GM23338 (cell line): ENCODE data around the gene CASQ1. TPM values are rescaled to one million over a fixed set of nuclear protein-coding genes. Genes with fewer than 3 reads are reported as not detected.

Experiments used
- ATAC-seq: fragments of 200-7000 bp; cut with Tn5 transposase; 3 replicates; pipeline ENCODE4 v1.9.1; 2020
- DNase-seq: peaks from one replicate; pipeline ENCODE4 v3.0.0-alpha.2; 2015; ENCODE audit warnings: low spot score
- H2AFZ ChIP-seq: fragments of 200-600 bp; sonication (generic); 2 replicates; pipeline ENCODE4 v1.8.0; 2016; ENCODE audit warnings: antibody characterized with exemption, mild to moderate bottlenecking, moderate library complexity
- H3F3A ChIP-seq: fragments of 200-600 bp; sonication (generic); replicated peaks from 2 replicates; pipeline ENCODE4 v1.8.0; 2017; ENCODE audit warnings: antibody characterized with exemption, mixed run types, low read depth
- H3K27ac ChIP-seq: fragments of 200-600 bp; sonication (generic); 2 replicates; pipeline ENCODE4 v1.6.1; 2016; ENCODE audit warnings: low read depth
- H3K27me3 ChIP-seq: fragments of 200-600 bp; sonication (generic); 2 replicates; pipeline ENCODE4 v1.8.0; 2016; ENCODE audit warnings: mild to moderate bottlenecking, mixed run types, moderate library complexity; ENCODE audit not compliant: insufficient read depth
- H3K36me3 ChIP-seq: fragments of 200-600 bp; sonication (generic); 2 replicates; pipeline ENCODE4 v1.8.0; 2016; ENCODE audit warnings: mild to moderate bottlenecking; ENCODE audit not compliant: insufficient read depth
- H3K4me1 ChIP-seq: fragments of 200-600 bp; sonication (generic); 2 replicates; pipeline ENCODE4 v1.8.0; 2016; ENCODE audit warnings: mild to moderate bottlenecking, moderate library complexity; ENCODE audit not compliant: insufficient read depth
- H3K4me2 ChIP-seq: fragments of 200-600 bp; sonication (generic); 2 replicates; pipeline ENCODE4 v1.7.1; 2017; ENCODE audit warnings: mixed run types
- H3K4me3 ChIP-seq: fragments of 200-600 bp; sonication (generic); 2 replicates; pipeline ENCODE4 v1.6.1; 2016; ENCODE audit warnings: mixed run types
- H3K79me2 ChIP-seq: fragments of 200-600 bp; sonication (generic); replicated peaks from 2 replicates; pipeline ENCODE4 v1.8.0; 2017; ENCODE audit warnings: mild to moderate bottlenecking; ENCODE audit not compliant: insufficient read depth
- H3K9me2 ChIP-seq: fragments of 200-600 bp; sonication (generic); 2 replicates; pipeline ENCODE4 v1.8.0; 2017; ENCODE audit not compliant: insufficient read depth
- H4K20me1 ChIP-seq: fragments of 200-600 bp; sonication (generic); replicated peaks from 2 replicates; pipeline ENCODE4 v1.8.0; 2017; ENCODE audit warnings: mild to moderate bottlenecking; ENCODE audit not compliant: insufficient read depth
- H3K27ac Mint-ChIP-seq: 2 replicates; pipeline ENCODE4 v1.8.0; 2020; ENCODE audit warnings: inconsistent platforms, mild to moderate bottlenecking, moderate library complexity, mixed read lengths
- H3K27me3 Mint-ChIP-seq: 3 replicates; pipeline ENCODE4 v1.8.0; 2022; ENCODE audit warnings: low read depth, mild to moderate bottlenecking, moderate library complexity, mixed read lengths, inconsistent platforms; ENCODE audit not compliant: insufficient read depth, poor library complexity
- H3K36me3 Mint-ChIP-seq: 3 replicates; pipeline ENCODE4 v1.8.0; 2021; ENCODE audit warnings: low read depth, mild to moderate bottlenecking, inconsistent platforms, moderate library complexity, mixed read lengths
- H3K4me1 Mint-ChIP-seq: 3 replicates; pipeline ENCODE4 v1.8.0; 2020; ENCODE audit warnings: mild to moderate bottlenecking, inconsistent platforms, mixed read lengths
- H3K4me3 Mint-ChIP-seq: 3 replicates; pipeline ENCODE4 v1.8.0; 2021; ENCODE audit warnings: moderate library complexity, mild to moderate bottlenecking, inconsistent platforms, mixed read lengths
- H3K9me3 Mint-ChIP-seq: 3 replicates; pipeline ENCODE4 v1.8.0; 2020; ENCODE audit warnings: moderate library complexity, mild to moderate bottlenecking, inconsistent platforms, mixed read lengths
- CREB1 ChIP-seq: fragments of 250-450 bp; sonication (Bioruptor Pico); IDR thresholded peaks from 2 replicates; pipeline ENCODE4 v1.5.0; 2020; ENCODE audit warnings: low read depth, mild to moderate bottlenecking, moderate library complexity
- EZH2 ChIP-seq: fragments of 200-600 bp; sonication (generic); IDR thresholded peaks from one replicate; pipeline ENCODE4 v1.8.0; 2017; ENCODE audit warnings: antibody characterized with exemption, mild to moderate bottlenecking, low read depth; ENCODE audit not compliant: unreplicated experiment
- EZH2phosphoT487 ChIP-seq: fragments of 200-600 bp; sonication (generic); IDR thresholded peaks from one replicate; pipeline ENCODE4 v1.8.1; 2018; ENCODE audit warnings: antibody characterized with exemption; ENCODE audit not compliant: unreplicated experiment
- JUNB ChIP-seq: IDR thresholded peaks from one replicate; pipeline ENCODE4 v1.6.1; 2016; ENCODE audit warnings: antibody characterized with exemption; ENCODE audit not compliant: unreplicated experiment
- NANOG ChIP-seq: IDR thresholded peaks from 2 replicates; pipeline ENCODE4 v1.6.1; 2016; ENCODE audit warnings: antibody characterized with exemption, borderline replicate concordance
- POLR2AphosphoS5 ChIP-seq: IDR thresholded peaks from 2 replicates; pipeline ENCODE4 v1.6.1; 2016; ENCODE audit warnings: antibody characterized with exemption, low read depth
- STAT1 ChIP-seq: IDR thresholded peaks from one replicate; pipeline ENCODE4 v1.6.1; 2016; ENCODE audit warnings: antibody characterized with exemption; ENCODE audit not compliant: unreplicated experiment
- ZNF114 ChIP-seq: fragments of 250-450 bp; sonication (Bioruptor Pico); IDR thresholded peaks from 2 replicates; pipeline ENCODE4 v1.5.0; 2020; ENCODE audit warnings: mild to moderate bottlenecking, moderate library complexity
- ZNF331 ChIP-seq: fragments of 250-450 bp; sonication (Bioruptor Pico); IDR thresholded peaks from 2 replicates; pipeline ENCODE4 v1.5.0; 2020; ENCODE audit warnings: low read depth, mild to moderate bottlenecking, moderate library complexity
- ZNF462 ChIP-seq: fragments of 250-450 bp; sonication (Bioruptor Pico); IDR thresholded peaks from 2 replicates; pipeline ENCODE4 v1.5.0; 2020; ENCODE audit warnings: mild to moderate bottlenecking, moderate library complexity
- polyA plus RNA-seq: library from polyadenylated mRNA; unstranded; fragments of >200 nt; fragmentation: Nextera tagmentation; extraction: Ambion mirVana; gene quantifications from 2 replicates; pipeline ENCODE4 v1.2.1, GENCODE V29; 2016
- total RNA-seq: library from RNA; depleted of rRNA; stranded (reverse); fragments of >200 nt; shearing (Covaris generic); gene quantifications from 2 replicates; pipeline ENCODE4 v1.2.3, GENCODE V29; 2014
- TF ChIP-seq, protein P1 (sequence below): IDR thresholded peaks from 2 replicates; pipeline ENCODE4 v1.6.1; 2016; ENCODE audit warnings: antibody characterized with exemption
- TF ChIP-seq, protein P2 (sequence below): IDR thresholded peaks from one replicate; pipeline ENCODE4 v1.6.1; 2018; ENCODE audit warnings: antibody characterized with exemption; ENCODE audit not compliant: unreplicated experiment
- TF ChIP-seq, protein P3 (sequence below), 2 experiments: fragments of 200-600 bp in 1 of 2; sonication (generic) in 1 of 2; conservative IDR thresholded peaks; 2 replicates each; pipeline versions ENCODE4 v1.5.1 to v1.6.1; 2016 to 2017; ENCODE audit warnings: antibody characterized with exemption in 2 of 2, low read depth in 2 of 2, mild to moderate bottlenecking in 2 of 2, moderate library complexity in 1 of 2

CASQ1 gene
- total and polyA plus RNA-seq, 2 experiments from 2014 or later: 1.1 to 2.8 TPM

DNA sequence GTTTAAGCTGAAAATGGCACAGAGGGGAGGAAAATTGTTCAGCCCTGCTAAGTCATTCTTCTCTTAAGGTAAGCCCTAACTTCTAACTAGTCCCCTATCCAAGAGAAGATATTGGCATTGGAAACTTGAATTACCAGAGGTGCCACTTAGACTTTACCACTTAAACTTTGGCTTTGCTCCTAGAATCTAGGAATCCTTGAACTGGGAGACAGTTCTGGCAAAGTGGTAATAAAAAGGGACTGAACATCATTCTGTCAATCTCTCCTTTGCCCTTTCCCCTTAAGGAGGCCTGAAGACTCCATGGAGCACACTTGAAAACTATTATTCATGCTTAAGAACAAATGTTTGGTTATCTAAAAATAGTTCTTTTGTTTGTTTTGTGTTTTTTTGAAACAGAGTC, 30.5 kb upstream of the CASQ1 start:
- DNase-seq (no peak), ATAC-seq (no peak)
- no peaks in the 10 kb centered on the region for H4K20me1 ChIP-seq
- no peak for TF ChIP-seq POLR2AphosphoS5
- no peak for TF ChIP-seq ZNF462 (CRISPR knock-in tag)
- no peak for TF ChIP-seq EZH2
- TF ChIP-seq STAT1: no peak
- no peak for TF ChIP-seq EZH2phosphoT487
- TF ChIP-seq NANOG: no peak
- no peak for TF ChIP-seq ZNF331 (CRISPR knock-in tag)
- TF ChIP-seq, protein P1, sequence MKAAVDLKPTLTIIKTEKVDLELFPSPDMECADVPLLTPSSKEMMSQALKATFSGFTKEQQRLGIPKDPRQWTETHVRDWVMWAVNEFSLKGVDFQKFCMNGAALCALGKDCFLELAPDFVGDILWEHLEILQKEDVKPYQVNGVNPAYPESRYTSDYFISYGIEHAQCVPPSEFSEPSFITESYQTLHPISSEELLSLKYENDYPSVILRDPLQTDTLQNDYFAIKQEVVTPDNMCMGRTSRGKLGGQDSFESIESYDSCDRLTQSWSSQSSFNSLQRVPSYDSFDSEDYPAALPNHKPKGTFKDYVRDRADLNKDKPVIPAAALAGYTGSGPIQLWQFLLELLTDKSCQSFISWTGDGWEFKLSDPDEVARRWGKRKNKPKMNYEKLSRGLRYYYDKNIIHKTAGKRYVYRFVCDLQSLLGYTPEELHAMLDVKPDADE: no peak
- no peak for TF ChIP-seq ZNF114 (CRISPR knock-in tag)
- TF ChIP-seq, protein P2, sequence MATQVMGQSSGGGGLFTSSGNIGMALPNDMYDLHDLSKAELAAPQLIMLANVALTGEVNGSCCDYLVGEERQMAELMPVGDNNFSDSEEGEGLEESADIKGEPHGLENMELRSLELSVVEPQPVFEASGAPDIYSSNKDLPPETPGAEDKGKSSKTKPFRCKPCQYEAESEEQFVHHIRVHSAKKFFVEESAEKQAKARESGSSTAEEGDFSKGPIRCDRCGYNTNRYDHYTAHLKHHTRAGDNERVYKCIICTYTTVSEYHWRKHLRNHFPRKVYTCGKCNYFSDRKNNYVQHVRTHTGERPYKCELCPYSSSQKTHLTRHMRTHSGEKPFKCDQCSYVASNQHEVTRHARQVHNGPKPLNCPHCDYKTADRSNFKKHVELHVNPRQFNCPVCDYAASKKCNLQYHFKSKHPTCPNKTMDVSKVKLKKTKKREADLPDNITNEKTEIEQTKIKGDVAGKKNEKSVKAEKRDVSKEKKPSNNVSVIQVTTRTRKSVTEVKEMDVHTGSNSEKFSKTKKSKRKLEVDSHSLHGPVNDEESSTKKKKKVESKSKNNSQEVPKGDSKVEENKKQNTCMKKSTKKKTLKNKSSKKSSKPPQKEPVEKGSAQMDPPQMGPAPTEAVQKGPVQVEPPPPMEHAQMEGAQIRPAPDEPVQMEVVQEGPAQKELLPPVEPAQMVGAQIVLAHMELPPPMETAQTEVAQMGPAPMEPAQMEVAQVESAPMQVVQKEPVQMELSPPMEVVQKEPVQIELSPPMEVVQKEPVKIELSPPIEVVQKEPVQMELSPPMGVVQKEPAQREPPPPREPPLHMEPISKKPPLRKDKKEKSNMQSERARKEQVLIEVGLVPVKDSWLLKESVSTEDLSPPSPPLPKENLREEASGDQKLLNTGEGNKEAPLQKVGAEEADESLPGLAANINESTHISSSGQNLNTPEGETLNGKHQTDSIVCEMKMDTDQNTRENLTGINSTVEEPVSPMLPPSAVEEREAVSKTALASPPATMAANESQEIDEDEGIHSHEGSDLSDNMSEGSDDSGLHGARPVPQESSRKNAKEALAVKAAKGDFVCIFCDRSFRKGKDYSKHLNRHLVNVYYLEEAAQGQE: no peak
- TF ChIP-seq JUNB: no peak
- no peak for TF ChIP-seq CREB1
- TF ChIP-seq, protein P3, sequence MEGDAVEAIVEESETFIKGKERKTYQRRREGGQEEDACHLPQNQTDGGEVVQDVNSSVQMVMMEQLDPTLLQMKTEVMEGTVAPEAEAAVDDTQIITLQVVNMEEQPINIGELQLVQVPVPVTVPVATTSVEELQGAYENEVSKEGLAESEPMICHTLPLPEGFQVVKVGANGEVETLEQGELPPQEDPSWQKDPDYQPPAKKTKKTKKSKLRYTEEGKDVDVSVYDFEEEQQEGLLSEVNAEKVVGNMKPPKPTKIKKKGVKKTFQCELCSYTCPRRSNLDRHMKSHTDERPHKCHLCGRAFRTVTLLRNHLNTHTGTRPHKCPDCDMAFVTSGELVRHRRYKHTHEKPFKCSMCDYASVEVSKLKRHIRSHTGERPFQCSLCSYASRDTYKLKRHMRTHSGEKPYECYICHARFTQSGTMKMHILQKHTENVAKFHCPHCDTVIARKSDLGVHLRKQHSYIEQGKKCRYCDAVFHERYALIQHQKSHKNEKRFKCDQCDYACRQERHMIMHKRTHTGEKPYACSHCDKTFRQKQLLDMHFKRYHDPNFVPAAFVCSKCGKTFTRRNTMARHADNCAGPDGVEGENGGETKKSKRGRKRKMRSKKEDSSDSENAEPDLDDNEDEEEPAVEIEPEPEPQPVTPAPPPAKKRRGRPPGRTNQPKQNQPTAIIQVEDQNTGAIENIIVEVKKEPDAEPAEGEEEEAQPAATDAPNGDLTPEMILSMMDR (conservative IDR thresholded peaks at IDR 0.05; ENCODE audit: low read depth in 2 of 2): no peak
- H3K9me2 ChIP-seq: 0 out of 2 replicates have a peak, but pooled peaks cover 4% of the 10 kb centered on the region
- no peaks in the 10 kb centered on the region for H3F3A ChIP-seq
- no peak overlapping the region for H3K4me2 ChIP-seq
- no peak overlapping the region for H3K4me3 Mint-ChIP-seq
- H3K27ac ChIP-seq: no peak overlapping the region
- H3K9me3 Mint-ChIP-seq: no peaks in the 10 kb centered on the region
- H3K27me3 ChIP-seq: no peaks in the 10 kb centered on the region
- H3K4me1 Mint-ChIP-seq: peaks cover 8% of the 10 kb centered on the region
- no peak overlapping the region for H2AFZ ChIP-seq
- H3K27ac Mint-ChIP-seq: no peak overlapping the region
- H3K27me3 Mint-ChIP-seq: peaks cover 8% of the 10 kb centered on the region
- no peak overlapping the region for H3K4me3 ChIP-seq
- H3K36me3 Mint-ChIP-seq: no peaks in the 10 kb centered on the region
- no peaks in the 10 kb centered on the region for H3K36me3 ChIP-seq
- H3K4me1 ChIP-seq: no peaks in the 10 kb centered on the region; the same call in 1 of the 2 replicates
- H3K79me2 ChIP-seq: no peaks in the 10 kb centered on the region
